NCI-H128 (cell line): ENCODE measurements around the gene IZUMO1.
A peak's percentile ranks its signal among the peaks of the same experiment; 100 is the strongest.
"Not testable (repeated sequence)": the region's sequence is repeated elsewhere in the genome, so short reads cannot be mapped to it uniquely, and the experiment has no call there.

Source experiments
- DNase-seq: peaks from one replicate; lab custom pipeline; 2025; ENCODE audit not compliant: unreplicated experiment; lab: John Stamatoyannopoulos, UW

Gene IZUMO1

DNA sequence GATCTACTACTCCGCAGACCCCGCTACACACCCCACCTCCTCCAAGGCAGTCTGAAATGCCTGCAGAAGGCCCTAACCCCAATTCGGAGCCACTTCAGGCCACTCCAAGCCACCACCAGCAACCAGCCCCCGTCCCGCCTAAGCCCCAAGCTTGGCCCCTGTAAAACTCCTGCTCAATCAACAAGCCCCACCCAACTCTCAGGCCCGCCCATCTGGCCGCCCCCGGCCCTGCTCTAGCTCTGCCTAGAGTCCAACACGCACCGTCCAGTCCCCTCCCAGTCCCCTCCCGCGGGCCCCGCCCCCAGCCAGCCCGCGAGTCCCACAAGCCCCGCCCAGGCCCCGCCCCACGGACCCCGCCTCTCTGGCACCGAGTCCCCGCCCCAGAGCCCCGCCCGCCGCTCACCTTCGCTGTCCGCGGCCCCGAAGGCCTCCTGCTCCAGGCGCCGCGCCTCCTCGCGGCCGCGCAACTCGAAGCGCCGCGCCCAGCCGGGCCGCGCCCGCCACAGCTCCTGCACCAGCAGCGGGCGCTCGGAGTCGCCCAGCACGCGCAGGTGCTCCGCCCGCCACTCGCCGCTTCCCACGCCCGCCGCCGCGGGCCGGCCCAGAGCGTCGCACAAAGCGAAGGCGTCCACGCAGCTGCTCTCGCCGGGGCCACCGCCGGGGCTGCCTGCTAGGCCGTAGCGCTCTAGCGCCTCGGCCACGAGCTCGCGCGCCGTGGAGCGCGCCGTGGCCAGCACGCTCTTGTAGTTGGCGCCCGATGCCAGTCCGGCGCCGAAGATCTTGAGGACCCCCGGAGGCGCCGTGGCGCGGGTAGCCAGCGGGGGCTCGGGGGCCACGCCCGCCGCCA lies 7.9 kb downstream of the IZUMO1 start:
- peak; percentile 78 for DNase-seq

DNA sequence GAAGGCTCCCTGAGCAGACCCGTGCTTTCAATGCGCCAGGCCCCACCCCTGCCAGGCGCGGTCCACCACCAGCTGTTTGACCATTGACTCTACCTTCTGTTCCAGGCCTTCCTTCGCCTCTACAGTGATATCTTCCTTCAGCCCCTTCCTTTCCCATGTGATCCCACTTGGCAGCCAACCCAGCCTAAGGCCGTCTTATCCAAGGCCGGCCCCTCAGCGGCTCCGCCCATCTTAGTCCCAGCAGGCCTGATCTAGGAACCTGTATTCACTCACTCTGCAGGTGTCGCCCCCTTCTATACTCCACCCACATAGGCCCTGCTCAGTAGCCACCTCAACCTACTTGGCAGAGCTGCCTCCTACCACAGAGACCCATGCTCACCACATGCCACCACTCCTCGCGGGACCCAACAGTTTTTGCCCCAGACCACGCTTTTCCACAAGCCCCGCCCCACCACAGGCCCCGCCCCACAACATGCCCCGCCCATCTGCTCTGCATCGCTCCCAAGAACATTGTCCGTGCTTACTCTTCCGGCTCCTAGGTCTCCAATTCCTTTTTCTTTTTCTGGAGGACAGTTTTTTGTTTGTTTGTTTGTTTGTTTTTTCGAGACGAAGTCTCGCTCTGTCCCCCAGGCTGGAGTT lies 9.2 kb downstream of the IZUMO1 start:
- no peak for DNase-seq

DNA sequence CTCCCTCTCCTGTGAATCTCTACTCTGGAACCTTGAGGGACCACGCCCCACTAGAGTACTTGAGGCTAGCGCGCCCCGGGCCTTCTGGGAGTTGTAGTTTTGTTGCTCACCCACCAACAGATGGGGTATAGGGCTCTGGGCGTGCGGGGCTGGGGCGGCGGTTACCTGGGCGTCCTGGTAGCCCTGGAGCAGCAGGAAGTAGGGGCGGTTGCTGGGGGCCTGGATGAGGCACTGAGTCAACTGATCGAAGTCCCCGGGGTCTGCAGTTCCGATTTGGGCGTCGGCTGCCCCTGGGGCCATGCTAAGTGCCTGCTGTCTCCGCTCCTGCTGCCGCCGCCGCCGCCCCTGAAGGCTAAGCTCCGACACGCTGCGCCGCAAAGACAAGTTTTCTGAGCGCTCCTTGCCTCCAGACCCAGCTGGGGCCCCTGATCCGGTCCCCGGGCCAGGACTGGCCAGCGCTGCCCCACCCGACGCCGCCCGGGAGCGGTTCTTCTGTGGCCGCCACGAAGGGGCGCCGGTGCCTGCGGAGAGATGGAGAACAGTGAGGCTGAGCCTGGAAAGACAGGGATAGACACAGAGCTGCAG lies 11.6 kb downstream of the IZUMO1 start:
- DNase-seq: no peak

DNA sequence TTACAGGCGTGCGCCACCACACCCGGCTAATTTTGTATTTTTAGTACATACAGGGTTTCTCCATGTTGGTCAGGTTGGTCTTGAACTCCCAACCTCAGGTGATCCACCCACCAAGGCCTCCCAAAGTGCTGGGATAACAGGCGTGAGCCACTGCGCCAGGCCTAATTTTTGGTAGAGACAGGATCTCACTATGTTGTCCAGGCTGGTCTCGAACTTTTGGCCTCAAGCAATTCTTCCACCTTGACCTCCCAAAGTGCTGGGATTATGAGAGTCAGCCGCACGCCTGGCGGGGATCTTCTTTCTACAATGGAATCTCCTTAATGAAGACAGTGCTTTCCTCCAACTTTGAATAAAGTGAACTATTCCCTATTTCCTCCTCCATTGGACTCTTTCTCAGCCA lies 12.1 kb downstream of the IZUMO1 start:
- no peak for DNase-seq

DNA sequence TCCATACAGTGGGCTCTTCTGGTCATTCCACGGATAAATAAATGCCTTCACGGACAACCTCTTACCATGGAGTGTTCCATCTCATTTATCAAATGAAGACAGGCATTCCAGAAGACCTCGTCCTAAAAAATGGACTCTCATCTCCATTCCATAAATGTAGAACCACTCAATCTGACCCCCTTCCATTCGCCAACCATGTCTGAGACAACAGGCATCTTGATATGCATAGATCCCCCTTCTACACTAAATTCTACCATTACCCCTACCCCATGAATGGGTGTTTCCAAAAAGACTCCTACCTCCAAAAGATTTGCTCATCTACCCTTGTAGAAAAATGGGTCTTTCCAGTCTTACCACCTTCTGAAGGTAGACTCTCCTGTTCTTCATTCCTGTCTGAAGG lies 15.3 kb downstream of the IZUMO1 start:
- DNase-seq: no peak

DNA sequence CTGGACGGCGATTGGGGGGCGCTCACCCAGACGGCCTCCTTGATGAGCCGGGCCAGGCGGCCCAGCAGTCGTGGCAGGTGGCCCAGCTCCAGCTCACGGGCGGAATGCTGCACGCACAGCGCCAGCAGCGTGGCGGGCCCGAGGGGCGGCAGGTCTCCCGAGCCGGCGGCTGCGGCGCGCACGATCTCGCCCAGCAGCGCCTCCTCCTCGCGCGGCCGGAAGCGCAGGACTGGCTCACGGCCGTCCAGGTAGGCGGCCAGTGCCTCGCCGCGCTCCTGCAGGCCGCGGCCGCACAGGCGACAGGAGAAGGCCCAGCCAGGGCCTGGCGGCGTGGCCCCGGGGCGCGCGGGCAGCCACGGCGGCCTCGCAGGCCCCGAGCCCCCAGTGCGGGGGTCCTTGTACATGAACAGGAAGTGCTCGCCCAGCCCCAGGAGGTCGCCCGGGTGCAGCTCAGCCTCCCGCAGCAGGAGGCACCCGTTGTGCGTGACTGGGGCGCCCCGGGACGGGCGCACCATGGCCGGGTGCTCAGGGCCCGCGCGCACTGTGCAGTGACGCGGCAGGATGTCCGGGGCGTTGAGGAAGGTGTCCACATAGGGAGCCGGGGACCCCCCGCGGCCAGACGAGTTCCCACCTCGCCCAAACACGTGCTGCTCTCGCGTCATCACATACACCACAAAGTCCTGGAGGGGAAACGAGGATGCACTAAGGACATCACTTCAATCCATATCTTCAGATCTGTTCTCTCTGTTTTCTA lies 17.6 kb downstream of the IZUMO1 start:
- DNase-seq: no peak

DNA sequence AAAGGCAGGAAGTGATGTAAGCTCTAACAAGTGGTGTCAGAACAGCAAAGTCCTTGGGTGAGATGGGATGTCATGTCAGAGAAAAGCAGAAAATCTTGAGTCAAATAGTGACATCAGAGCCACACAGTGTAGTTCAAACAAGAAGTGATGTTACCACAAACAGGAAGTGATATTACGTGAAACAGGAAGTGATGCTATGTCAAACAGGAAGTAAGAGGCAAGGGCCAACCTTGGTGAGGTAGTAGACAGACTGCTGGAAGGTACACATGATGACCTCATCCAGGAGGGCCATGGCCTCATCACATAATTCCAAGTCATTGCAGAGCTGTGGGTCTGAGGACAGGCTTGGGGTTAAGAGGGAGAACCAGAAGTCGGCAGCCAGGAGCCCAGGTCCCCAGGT lies 20.2 kb downstream of the IZUMO1 start:
- DNase-seq: no peak

DNA sequence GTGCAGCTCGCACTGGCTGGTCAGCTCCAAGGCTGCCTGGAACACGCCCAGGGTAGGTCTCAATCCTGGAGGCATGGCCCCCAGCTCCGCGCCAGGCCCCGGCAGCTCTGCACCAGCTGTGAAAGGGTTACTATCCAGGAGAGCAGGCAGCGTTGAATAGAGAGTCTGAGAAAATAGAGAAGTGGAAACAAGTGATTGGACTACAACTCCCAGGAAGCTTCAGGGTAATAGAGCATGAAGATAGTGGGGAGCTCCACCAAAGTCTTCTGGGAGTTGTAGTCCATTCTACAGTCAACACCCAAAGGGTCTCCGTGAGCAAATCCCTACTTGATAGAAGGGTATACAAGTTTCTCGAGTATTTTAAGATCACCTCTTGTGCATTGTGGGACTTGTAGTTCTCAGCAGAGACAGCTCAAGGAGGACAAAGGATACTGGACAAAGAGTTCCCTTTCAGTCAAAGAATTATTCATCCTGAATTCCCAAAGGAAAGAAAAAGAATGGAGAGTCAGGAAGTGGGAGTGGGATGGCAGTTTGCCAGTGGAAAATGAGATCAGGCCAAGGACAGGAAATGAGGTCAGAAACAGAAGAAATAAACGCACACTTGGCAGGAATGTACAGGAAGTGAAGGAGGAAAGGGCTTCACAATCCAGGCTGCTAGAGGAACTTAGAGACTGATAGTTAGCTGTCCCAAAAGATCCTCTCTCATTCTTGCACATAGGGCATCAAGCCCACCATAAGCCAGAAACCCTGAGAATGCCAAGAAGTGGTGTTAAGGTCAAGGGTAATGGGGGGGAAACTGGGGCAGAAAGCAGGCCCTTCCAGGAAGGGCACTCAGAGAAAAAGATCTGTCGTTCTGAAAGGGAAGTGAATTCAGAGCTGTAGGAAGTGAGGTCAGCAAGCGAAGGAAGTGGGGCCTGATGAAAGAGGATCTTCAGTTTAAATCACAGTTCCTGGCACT lies 21.6 kb downstream of the IZUMO1 start:
- DNase-seq: no peak

DNA sequence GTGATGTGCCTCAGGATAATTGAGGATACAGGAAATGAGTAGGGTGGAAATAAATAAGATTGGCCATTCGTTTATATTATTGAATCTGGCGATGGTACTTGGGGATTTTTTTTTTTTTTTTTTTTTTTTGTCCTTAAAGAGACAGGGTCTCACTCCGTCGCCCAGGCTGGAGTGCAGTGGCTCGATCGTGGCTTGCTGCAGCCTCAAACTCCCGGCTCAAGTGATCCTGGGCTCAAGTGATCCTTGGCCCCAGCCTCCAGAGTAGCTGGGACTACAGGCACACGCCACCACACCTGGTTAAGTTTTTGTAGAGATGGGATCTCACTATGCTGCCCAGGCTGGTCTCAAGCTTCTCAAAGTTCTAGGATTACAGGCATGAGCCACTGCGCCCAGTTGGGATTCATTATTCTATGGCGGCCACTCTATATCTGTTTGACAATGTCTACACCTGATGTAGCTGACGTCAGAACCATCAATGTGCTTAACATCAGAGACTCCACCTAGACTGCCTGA lies 24.5 kb downstream of the IZUMO1 start:
- DNase-seq: no peak

DNA sequence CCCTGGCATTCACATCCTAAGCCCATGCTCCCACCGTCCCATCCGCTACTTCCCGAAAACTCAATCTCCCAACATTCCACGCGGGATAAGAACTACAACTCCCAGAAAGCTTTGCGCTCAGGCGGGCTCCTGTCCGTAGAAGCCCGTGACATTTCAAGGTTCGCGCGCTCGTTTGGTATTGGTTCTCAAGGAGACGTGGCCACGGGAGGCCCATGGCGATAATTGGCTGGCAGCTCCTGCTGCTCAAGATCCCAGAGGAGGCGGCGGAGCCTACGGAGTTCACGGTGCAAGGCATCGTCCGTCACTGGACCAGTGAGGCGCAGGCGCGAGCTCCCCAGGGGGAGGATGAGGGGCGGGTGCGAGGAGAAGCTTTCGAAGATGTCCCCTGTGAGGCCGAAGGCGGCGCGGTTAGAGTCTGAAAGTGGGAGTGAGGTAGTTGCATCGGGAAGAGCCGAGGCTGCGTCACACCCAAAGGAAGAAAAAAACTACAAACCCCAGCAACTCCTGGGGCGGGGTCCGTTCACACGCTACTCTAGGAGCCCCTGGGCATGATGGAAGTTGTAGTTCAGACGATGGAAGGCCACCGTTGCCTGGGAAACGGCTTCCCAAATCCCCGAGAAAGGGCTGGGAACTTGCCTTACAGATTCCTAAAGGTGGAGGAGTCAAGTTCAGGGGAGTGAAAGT lies 26.0 kb downstream of the IZUMO1 start:
- peak; percentile 98 for DNase-seq

DNA sequence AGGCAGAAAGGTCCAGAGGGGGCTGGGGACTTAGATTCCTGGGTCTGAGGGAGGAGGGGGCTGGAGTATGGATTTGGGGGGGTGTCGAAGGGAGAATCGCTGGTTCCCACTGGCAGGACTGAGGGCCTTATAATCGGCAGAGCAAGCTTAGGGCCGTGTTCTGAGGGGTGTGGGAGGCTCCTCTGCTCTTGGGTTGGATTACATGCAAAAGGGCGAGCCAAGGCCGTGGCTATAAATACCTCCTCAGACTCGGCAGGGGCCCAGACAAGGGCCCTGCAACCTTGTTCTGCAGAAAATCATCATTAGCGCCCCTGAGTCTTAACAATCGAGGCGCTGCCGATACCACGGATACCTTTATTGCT lies 26.5 kb downstream of the IZUMO1 start:
- DNase-seq: no peak

DNA sequence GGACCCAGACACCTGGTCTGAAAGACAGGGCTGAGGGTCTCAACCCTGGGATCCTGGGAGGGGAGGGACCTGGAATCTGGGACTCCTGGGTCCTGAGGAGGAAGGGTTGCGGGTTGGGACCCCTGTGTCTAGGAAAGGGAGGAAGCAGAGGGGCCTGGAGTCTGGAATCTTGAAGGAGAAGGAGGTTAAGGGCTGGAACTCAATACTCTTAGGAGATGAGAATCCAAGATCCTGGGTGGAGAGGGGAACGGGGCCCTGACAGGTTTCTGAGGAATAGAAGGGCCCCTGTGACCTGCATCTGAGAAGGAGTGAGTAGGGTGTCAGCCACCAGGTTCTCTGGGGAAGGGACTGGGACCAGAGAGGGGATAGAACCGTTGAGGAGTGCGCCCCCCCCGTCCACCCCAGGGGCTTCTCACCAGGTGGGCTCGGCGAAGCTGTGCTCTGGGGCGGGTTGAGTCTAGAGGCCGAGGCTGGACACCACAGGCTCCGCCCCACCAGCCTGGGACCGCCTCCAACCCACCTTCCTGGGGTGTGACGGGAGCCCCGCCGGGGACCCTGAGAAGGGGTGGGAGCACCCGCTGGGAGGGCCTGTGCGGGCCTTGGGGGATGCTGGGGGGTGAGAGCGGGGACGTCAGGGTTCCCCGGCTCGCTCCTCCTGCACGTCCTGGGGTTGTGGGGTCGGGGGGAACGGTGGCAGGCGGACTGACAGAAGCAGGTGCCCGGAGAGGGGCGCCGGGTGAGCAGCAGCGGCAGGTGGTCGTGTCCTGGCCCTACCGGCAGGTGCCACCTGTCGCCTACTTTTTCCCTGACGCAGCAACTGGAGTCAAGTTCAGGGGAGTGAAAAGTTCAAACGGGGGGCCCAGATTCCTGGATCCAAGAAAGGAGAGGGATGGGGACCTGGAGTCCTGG lies 27.2 kb downstream of the IZUMO1 start, which contains the start of gene MAMSTR:
Gene MAMSTR (minus strand): TSS at position 463 of the 909 bp plus-strand sequence. CDS start 694 bp downstream, outside the sequence.
- no peak for DNase-seq

DNA sequence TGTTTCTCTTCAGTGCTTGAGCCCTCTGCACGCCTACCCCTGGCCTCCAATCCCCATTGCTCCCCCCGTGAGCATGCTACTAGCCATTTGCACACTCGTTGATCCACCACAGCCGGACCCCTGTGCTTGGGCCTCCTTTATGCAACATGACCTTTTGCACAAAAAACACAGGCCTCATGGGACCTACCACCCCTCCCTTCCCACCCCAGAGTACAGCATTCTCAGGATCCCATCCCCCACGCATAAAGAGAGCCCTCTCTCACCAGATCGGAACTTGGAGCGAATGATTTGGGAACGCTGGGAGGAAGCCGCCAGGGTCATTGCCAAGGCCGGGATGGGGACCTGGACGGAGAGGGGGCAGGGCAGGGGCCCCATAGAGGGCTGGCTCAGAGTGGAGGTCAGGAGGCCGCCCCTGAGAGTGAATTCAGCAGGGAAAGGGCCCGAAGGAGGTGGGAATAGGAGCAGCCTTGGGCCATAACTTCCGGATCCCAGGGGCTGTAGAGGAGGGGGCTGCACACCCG lies 27.9 kb downstream of the IZUMO1 start:
- no peak for DNase-seq

DNA sequence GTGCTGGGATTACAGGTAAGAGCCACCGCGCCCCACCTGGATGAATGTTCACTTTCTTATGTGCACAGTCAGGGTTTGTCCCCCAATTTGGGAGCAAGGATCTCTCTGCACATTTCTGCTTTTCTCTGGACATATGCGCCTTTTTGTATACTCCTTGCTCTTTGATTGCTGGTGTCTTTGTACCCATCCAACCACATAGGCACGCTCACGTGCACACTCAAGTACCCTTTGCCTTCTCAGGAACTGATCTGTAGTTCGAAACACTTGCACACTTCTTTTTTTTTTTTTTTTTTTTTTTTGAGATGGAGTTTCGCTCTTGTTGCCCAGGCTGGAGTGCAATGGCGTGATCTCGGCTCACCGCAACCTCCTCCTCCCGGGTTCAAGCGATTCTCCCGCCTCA lies 28.6 kb downstream of the IZUMO1 start:
- not testable (repeated sequence) for DNase-seq

DNA sequence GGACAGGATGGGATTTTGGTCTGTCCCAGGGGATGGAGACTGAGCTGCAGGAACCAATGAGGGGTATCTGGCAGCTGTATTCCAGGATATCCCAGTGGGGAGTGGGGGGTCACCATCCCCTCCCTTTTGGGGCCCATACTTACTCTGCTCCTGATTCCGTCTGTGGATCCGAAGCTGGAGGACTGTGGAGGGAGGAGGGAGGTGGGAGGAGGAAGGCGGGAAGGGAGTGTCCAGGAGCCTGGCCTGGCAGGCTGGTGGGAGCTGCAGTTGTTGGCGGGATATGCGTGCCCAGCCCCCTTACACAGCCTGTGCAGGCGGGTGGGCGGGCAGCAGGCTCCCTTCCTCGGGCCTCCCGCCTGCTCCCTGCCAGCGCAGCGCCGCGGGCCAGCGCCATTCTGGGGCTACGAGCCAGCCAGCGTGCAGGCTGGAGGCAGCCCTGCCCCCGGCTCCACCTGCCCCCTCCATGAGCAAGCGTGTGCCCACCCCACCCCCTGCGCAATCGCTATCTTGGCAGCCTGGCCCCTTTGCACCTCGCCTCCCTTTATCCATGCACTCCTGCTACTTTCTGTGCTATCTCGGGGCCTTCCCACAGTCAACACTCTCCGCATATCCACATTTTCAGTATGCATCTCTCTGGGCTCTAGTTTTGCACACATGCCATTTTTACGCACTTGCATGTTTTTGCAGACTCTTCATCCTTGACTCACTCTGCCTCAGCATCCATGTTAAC lies 30.0 kb downstream of the IZUMO1 start:
- DNase-seq: no peak

DNA sequence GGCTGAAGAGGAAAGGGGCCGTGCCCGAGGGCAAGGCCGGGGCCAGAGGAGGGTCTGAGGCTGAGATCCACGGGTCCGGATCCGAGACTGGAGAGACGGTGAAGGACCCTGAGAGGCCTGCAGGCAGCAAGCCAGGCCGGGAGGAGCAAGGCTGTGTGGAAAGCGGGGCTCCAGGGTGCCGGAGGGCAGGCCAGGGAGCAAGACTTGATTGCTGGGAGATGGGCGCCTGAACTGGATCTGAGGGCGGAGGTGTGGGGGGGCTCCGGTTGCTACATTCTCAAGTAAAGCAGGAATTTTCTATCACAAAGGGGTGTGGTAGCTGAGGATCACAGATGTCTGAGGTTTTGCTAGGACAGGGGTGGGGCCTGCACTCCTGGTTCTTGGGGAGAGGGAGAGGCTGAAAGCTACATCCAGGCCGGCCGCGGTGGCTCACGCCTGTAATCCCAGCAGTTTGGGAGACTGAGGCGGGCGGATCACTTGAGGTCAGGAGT lies 31.0 kb downstream of the IZUMO1 start:
- DNase-seq: no peak
